Non-pigmented ciliary epithelial cell (primary cell): ENCODE measurements around the gene RPA1.
"Not testable (repeated sequence)": the region's sequence is repeated elsewhere in the genome, so short reads cannot be mapped to it uniquely, and the experiment has no call there.

ENCODE experiments used
- DNase-seq: peaks from one replicate; pipeline ENCODE4 v3.0.0-alpha.2; 2010; ENCODE audit warnings: low read depth

Gene RPA1

GRCh38 chr17:1880851-1881630, 51.2 kb downstream of the RPA1 start:
- DNase-seq, result peak; percentile 31

GRCh38 chr17:1882836-1883235, 53.0 kb downstream of the RPA1 start:
- DNase-seq, result no peak

GRCh38 chr17:1883536-1883935, 53.7 kb downstream of the RPA1 start:
- DNase-seq, result no peak

DNA sequence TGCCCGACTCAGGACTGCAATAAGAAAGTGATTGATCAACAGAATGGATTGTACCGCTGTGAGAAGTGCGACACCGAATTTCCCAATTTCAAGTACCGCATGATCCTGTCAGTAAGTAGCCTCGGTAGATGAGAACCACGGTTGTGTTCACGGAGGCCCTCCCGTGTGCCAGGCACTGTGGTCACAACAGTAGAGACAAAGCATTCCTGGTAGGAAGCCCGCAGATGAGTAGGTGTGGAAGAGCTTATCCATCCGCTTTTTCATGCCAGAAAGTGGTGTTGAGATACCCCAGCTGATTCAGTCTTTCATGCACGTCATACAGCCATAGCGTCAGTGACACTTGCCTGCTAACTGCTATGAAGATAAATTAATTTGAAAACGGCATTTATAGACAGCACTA, 58.9 kb downstream of the RPA1 start:
- DNase-seq, result no peak

DNA sequence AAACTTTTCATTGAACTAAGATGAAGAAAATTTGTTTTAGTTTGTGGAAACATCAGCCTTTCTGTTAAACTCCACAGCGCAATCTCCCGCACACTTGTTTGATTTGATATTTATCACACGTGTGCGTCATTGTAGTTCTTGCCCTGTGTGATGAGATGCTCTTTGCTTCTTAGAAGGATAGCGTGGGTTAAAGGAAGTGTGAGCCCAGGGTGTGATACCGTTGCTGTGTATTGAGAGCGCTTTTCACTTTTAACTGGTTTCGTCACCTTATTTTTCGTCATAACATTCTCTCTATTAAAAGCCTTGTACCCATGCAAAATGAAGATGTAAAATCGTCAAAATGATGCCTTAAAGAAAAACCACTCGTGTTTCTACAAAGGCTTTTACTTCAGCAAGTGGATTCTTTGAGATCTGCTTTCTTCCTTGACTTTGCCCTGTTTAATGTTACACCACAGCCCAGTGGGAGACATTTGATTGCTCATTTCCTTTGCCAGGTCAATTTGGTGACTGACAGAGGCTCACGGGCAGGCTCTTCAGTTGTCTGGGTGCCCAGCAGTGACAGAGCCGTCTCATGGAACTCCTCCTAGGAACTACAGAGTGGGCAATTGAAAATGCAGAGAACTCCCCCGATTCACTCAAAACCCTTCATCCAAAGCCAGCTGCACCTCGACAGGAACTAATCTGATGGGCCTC, 61.1 kb downstream of the RPA1 start:
- DNase-seq, result no peak

DNA sequence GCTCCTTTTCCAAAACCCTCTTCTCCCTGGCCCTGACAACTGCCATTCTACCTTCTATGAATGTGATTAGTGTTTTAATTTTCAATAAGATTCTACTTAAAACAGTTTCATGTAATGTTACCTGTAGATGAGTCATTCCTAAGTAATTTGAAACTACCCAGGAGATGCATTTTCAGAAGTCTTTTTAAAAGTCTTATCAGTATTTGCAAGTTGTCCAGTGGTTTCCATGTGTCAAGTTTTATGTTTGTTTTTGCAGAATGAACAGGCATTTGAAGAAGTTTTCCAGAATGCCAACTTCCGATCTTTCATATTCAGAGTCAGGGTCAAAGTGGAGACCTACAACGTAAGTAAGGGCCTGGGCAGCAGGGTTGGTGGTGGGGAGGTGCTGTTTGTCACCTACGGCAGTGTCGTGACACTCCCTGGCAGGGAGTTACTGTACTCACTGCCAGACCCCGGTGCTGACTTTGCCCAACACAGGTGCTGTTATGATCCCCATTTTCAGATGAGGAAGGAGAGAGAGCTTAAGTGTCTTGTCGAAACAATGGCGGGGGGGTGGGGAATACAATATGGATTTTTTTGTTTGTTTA, 65.0 kb downstream of the RPA1 start:
- DNase-seq, result no peak

GRCh38 chr17:1895479-1895878, 65.7 kb downstream of the RPA1 start:
- not testable (repeated sequence) for DNase-seq

GRCh38 chr17:1896243-1897104, 66.7 kb downstream of the RPA1 start:
- DNase-seq, result no peak

DNA sequence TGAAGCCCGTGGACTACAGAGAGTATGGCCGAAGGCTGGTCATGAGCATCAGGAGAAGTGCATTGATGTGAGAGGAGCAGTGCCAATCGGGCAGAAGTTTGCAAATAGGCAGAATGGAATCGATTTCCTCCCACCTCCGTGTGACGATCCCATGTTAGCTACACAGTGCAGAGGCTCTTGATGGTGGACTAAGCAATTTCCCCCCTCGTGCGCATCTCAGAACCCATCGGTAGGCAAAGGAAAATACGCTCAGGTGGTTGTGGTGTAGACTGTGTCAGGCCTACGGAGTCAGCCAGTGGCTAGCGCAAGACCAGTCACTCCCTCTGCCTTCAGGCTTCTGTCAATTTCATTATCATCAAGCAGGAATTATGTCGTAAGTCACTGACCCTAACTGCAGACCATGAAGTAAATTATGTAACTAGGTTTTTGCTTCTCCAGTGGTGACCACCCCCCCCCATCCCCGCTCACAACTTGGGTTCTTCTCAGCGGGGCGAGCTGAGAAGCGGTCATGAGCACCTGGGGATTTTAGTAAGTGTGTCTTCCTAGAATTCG, 67.4 kb downstream of the RPA1 start:
- no peak for DNase-seq

DNA sequence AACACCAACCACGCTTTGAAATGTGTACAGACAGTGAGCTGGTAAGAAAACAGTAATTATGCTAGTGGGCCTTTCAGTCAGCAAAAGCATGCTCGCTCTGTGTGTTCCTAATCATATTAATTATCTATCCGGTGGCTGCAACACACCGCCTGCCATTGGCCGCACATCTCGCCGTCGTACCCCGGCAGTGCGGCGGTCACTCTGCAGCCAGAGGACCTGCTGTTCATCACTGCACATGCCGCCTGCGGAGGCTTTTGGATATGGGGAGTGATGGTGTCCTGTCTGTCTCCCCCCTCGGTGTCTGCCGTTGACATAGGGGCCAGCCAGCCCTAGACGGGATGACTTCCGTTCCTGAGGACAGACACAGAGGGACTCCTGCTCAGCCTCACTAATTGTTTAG, 68.5 kb downstream of the RPA1 start:
- DNase-seq, result no peak

DNA sequence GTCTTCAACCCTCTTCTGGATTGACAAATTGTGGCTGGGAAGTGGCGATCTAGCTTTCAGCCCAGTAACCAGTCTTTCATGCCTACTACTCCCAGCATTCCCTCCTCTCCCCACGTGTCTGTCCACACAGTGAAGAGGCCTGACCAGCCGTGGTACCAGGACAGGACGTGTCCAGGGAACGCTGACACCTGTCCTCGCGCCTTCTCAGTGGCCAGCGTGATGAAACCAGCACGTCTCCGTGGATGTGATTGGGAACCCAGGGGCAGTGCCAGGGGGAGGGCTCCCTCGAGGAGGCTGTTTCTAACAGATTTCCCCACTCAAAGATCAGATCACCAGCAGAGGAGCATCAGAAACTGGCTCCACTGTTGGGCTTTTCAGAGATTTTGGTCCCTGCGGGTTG, 69.1 kb downstream of the RPA1 start:
- DNase-seq, result no peak

DNA sequence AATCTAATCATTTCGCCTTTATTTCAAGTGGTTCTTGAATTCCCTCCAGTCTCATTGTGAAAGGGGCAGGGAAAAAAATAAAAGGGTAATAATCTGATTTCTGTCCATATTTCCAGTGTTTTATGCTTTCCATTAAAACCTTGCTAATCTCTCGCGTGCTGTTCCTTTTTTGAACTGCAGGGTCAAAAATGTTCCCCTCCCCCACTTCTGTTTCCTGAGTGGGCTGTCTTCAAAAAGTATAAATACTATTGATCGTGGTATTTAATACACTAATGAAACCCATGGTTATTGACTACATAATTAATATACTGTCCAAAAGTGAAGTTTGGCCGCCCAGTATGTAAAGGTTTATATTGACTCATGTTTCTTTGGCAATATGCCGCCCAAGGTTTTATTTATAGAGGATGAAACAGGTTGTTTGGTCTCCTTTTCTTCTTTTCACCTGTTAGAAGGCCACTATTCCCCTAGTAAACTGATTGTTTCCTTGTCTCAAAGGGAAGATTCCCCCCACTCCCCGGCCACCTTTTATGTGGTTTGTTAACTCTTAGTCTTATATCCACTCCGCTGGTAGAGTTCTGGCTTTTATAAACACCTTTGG, 69.7 kb downstream of the RPA1 start:
- no peak for DNase-seq

- no peak for DNase-seq
Measured at GRCh38 chr17:1904273-1905182, 74.7 kb downstream of the RPA1 start.

GRCh38 chr17:1905190-1905913, 75.5 kb downstream of the RPA1 start:
- DNase-seq, result no peak

DNA sequence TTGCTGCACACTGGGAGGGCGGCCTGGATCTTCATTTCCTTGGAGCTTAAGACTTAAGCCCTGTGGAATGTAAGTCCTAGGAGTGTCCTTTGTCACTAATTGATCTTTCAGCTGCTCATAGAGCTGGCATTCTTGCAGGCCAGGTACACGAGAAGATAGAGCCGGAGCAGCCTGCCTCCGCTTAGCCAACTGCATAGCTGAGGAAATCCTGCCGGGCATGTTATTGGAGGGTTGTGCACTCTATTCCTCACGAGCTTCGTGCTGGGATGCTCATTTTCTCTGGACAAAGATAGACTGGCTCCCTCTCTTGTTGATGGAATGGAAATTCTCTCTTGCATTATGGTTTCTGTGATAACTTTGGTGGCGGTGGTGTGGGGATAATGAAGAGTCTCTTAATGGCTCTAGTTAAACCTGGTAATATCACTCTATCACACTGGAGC, 76.9 kb downstream of the RPA1 start:
- DNase-seq, result no peak

- DNase-seq, result no peak
Measured at GRCh38 chr17:1907216-1907631, 77.4 kb downstream of the RPA1 start.

DNA sequence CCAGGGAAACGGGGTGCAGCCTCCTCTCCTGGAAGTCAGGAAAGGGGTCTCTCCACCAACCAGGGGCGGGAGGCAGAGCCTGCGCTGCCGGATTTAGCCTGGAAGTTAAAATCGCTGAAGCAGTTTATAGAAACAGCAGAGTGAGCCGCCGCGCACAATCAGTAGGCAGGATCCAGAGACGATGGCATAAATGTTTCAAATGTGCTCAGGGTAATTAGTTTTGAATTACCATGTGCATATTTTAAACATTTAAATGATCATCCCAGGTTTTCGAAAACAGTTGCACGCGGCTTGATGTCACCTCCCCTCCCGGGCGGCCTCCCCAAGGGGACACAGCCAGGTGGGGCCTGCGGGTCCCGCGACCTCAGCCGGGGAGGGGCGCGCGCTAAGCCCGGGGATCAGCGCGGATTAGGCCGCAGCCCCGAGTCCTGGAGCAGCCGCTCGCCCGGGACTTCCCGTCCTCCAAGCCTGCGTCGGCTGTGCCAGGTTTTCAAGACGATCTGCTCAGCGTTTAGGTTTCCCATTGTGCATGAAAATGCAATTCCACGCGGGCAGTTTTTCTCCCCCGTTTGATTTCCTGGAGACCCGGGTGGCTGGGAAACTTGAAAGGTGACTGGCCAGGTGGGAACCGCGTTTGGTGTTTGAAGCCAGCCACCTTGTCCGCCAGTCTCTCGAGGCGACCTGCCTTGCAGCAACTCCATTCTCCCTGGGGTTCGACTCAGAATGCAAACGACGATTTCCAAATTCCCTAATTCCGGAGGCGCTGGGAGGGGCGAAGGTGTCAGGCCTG, 78.3 kb downstream of the RPA1 start:
- no peak for DNase-seq

- DNase-seq, result peak; percentile 22
Measured at GRCh38 chr17:1908699-1909309, 79.0 kb downstream of the RPA1 start.

DNA sequence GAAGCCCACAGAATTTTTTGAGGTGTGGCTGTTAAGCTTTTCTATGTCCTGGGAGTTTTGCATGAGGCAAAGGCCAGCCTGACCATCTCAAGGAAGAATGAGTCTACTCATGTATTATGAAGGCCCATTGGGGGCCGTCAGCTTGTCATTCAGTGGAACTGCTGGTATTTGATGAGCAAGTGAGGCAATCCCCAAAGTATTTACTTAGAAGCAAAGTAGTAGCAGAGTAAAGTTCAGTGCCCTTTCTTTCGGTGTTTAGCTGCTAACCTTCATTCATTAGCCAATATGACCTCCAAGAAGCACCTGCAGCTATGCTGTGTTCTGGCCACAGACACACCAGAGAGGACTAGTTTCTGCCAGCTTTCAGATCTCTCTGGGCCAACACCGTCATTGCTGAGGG, 80.2 kb downstream of the RPA1 start:
- DNase-seq, result no peak
